ENCODE data around the gene MED10. TPM values are rescaled to one million over a fixed set of nuclear protein-coding genes. Genes with fewer than 3 reads are reported as not detected.
"Not testable (repeated sequence)": the region's sequence is repeated elsewhere in the genome, so short reads cannot be mapped to it uniquely, and the experiment has no call there.

Gene MED10
- total and polyA plus RNA-seq, 7 donors = 29.2 to 67.6 (median 38.4) TPM

DNA sequence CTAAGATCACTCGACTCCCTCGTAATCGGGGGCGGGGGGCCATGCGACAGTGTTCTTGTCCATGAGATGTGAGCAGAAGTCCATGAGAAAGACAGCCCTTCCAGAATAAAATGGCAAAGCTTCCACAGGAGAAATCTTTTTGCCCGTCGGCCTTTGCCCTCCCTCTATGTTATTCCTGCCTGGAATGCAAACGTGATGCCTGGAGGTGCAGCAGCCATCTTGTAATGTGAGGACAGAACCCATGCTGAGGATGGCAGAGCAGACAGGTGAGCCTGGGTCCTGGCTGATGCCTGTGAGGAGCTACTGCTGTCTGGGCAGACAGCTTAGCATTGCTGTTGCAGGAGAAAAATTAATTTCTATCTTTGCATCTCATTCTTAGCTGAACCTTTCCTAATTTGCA lies 17.2 kb downstream of the MED10 start:
- intact Hi-C loops (cut with DNase I) = no loop called here
- H3K36me3 ChIP-seq = peaks cover 0 to 21% (median 0%) of the 10 kb centered on the region in 4 donors
- no peak for DNase-seq
- H3K4me3 ChIP-seq = no peak overlapping the region
- H3K9me3 ChIP-seq = no peaks in the 10 kb centered on the region
- no peaks in the 10 kb centered on the region for H3K27me3 ChIP-seq
- TF ChIP-seq, protein P1, sequence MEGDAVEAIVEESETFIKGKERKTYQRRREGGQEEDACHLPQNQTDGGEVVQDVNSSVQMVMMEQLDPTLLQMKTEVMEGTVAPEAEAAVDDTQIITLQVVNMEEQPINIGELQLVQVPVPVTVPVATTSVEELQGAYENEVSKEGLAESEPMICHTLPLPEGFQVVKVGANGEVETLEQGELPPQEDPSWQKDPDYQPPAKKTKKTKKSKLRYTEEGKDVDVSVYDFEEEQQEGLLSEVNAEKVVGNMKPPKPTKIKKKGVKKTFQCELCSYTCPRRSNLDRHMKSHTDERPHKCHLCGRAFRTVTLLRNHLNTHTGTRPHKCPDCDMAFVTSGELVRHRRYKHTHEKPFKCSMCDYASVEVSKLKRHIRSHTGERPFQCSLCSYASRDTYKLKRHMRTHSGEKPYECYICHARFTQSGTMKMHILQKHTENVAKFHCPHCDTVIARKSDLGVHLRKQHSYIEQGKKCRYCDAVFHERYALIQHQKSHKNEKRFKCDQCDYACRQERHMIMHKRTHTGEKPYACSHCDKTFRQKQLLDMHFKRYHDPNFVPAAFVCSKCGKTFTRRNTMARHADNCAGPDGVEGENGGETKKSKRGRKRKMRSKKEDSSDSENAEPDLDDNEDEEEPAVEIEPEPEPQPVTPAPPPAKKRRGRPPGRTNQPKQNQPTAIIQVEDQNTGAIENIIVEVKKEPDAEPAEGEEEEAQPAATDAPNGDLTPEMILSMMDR (IDR thresholded peaks at IDR 0.05) = no peak
- TF ChIP-seq POLR2A (IDR thresholded peaks at IDR 0.05) (no peak), POLR2AphosphoS5 (IDR thresholded peaks at IDR 0.05) (no peak), EP300 (IDR thresholded peaks at IDR 0.05) (no peak)
- 80 to 91% methylated on average over 8 of the region's 8 CpGs for WGBS, 2 donors
- no peaks in the 10 kb centered on the region for H3K4me1 ChIP-seq
- no peak overlapping the region for H3K27ac ChIP-seq

DNA sequence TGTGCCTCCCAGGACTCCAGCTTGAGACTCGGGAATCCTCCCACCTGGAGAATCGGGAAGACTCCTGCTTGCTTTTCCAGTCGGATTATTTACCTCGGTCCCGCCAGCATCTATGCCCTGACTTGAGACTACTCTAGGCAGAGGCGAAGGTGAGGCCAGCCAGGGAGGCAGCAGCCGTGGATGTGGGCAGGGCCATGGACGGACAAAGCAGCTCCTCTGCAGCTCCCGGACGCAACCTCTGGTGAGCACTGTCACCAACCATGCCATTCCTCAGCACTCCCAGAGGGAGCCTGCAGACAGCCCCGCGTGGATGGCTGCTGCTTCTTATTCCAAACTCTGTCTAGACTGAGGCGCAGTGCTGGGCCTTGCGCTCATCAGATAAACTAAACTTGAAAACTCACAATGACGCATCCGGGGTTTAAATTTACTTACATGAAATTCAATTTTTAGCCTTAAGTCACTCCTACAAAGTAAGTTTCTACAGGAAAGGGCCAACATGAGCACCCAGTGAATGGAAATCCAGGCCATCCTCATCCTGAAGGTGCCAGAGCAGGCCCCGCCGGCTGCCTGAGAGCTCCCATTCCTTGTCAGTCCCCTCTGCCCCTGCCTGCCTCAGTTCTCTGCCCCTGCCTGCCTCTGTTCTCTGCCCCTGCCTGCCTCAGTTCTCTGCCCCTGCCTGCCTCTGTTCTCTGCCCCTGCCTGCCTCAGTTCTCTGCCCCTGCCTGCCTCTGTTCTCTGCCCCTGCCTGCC lies 17.8 kb downstream of the MED10 start:
- no peak for DNase-seq
- TF ChIP-seq POLR2AphosphoS5 (IDR thresholded peaks at IDR 0.05) (no peak), EP300 (IDR thresholded peaks at IDR 0.05) (no peak), POLR2A (IDR thresholded peaks at IDR 0.05) (no peak)
- TF ChIP-seq, protein P1 (IDR thresholded peaks at IDR 0.05) = no peak
- H3K27me3 ChIP-seq = no peaks in the 10 kb centered on the region
- H3K4me3 ChIP-seq = no peak overlapping the region
- intact Hi-C loops (cut with DNase I) = no loop called here
- 85 to 91% methylated on average over 18 of the region's 18 CpGs for WGBS, 2 donors
- no peak overlapping the region for H3K27ac ChIP-seq
- H3K4me1 ChIP-seq = no peaks in the 10 kb centered on the region
- H3K9me3 ChIP-seq = no peaks in the 10 kb centered on the region
- peaks cover 0 to 21% (median 0%) of the 10 kb centered on the region in 4 donors for H3K36me3 ChIP-seq

DNA sequence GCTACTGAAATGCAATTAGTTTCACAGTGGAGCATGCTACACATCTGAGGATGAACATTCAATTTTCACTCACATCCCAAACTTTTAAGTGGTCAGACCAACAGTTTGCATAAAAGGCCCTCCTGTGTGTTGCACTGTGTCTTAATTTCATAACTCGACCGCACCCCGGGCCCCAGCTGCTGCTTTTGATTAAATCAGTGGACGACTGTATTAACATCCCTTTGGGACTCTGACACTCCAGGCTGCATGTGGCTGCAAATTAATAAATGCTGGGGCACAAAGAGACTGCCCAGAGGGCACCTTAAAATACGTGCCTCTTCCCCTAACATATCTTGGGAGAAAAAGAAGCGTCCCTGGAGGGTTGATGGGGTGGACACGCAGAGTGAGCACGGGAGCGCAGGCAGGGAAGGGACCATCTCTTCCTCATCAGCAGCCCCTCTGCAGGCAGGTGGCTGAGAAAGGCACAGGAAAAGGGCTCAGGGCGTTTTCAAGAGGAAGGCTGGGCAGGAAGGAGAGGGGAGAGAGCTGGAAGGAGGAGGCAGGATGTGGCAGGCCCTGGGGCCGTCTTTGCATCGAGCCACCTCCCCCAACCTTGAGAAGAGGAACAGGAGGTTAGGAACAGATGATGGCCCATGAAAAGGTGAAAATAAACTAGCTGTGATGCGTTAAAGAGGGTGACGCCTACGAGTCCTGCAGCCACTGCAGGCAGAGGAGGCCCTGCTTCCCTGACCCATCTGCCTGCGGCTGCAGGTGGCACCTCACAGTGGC lies 18.6 kb downstream of the MED10 start:
- Histone ChIP-seq H3K27ac (no peak overlapping the region), H3K9me3 (no peaks in the 10 kb centered on the region), H3K4me3 (no peak overlapping the region), H3K27me3 (no peaks in the 10 kb centered on the region), H3K36me3 (peaks cover 0 to 21% (median 0%) of the 10 kb centered on the region in 4 donors), H3K4me1 (no peaks in the 10 kb centered on the region)
- WGBS, 2 donors = 40 to 82% methylated on average over 16 of the region's 16 CpGs
- no peak for TF ChIP-seq POLR2AphosphoS5 (IDR thresholded peaks at IDR 0.05)
- no peak for TF ChIP-seq EP300 (IDR thresholded peaks at IDR 0.05)
- TF ChIP-seq, protein P1 (IDR thresholded peaks at IDR 0.05) = no peak
- no peak for TF ChIP-seq POLR2A (IDR thresholded peaks at IDR 0.05)
- intact Hi-C loops (cut with DNase I) = no loop called here
- DNase-seq = no peak

DNA sequence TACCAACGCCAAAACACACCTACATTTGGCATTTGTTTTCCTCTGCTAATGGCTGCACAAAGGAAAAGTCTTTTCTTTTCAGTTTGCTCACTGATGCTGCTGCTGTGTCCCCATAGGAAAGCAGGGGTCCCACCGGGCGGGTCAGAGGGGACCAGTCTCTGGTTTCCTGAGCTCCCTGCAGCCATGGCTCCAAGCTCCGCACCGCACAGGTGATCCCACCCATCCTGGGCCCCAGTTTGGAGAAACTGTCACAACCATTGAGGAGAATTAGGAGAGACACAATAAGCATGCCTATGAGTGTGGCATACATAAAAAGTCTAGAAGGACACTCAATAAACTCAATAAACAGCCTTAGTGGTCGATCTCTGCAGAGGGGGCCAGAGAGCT lies 19.9 kb downstream of the MED10 start:
- 87 to 90% methylated on average over 6 of the region's 6 CpGs for WGBS, 2 donors
- Histone ChIP-seq H3K36me3 (peaks cover 0 to 21% (median 0%) of the 10 kb centered on the region in 4 donors), H3K27me3 (no peaks in the 10 kb centered on the region), H3K9me3 (no peaks in the 10 kb centered on the region), H3K27ac (no peak overlapping the region), H3K4me3 (no peak overlapping the region), H3K4me1 (no peaks in the 10 kb centered on the region)
- DNase-seq = peak; percentile 40
- no peak for TF ChIP-seq POLR2A (IDR thresholded peaks at IDR 0.05)
- TF ChIP-seq, protein P1 (IDR thresholded peaks at IDR 0.05) = no peak
- TF ChIP-seq POLR2AphosphoS5 (IDR thresholded peaks at IDR 0.05) = no peak
- TF ChIP-seq EP300 (IDR thresholded peaks at IDR 0.05) = no peak
- intact Hi-C loops (cut with DNase I) = no loop called here

DNA sequence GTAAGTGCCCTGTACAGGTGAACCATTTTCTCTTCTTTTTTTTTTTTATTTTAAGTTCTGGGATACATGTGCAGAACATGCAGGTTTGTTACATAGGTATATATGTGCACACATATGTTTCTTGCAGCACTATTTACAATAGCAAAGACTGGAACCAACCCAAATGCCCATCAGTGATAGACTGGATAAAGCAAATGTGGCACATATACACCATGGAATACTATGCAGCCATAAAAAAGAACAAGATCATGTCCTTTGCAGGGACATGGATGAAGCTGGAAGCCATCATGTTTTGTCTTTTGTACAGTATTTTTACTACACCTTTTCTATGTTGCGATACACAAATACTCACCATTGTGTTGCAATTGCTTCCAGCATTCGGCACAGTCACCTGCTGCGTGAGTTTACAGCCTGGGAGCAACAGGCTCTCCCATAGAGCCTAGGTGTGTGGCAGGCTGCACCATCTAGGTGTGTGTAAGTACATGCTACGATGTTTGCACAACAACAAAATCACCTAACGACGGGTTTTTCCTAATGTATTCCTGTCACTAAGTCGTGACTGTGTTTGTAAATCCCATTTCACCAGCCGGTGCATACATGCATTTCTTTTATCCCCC lies 20.4 kb downstream of the MED10 start:
- H3K4me3 ChIP-seq; H3K27me3 ChIP-seq; H3K27ac ChIP-seq; H3K9me3 ChIP-seq; H3K4me1 ChIP-seq; intact Hi-C loops (cut with DNase I): not testable (repeated sequence)
- DNase-seq = peak; percentile 45
- WGBS, 2 donors = 84 to 89% methylated on average over 8 of the region's 8 CpGs
- H3K36me3 ChIP-seq = peaks cover 0 to 21% (median 0%) of the 10 kb centered on the region in 4 donors
